Measurements from ENCODE around the gene SULF2. TPM values are rescaled to one million over a fixed set of nuclear protein-coding genes. Genes with fewer than 3 reads are reported as not detected.

SULF2 gene
- total and polyA plus RNA-seq, 4 donors = 8.1 to 25.4 (median 12.0) TPM

GRCh38 chr20:47676912-47677634, 108.2 kb downstream of the SULF2 start:
- no peak overlapping the region for H3K27ac ChIP-seq (ENCODE audit: low read depth in 1 of 2, low read length in 2 of 2)
- no peak for DNase-seq (ENCODE audit: low spot score)
- peaks cover 2 to 12% (median 7%) of the 10 kb centered on the region in 4 donors for H3K4me1 ChIP-seq (ENCODE audit: control insufficient read depth in 4 of 4, insufficient read depth in 4 of 4, low read length in 3 of 4)
- no peak overlapping the region for H3K9ac ChIP-seq (ENCODE audit: low read depth in 1 of 2, low read length in 2 of 2)
- H3K4me3 ChIP-seq (ENCODE audit: low read depth in 1 of 3, low read length in 3 of 3) = no peak overlapping the region
- H3K9me3 ChIP-seq (ENCODE audit: control insufficient read depth in 4 of 4, low read length in 3 of 4) = no peaks in the 10 kb centered on the region
- H3K36me3 ChIP-seq (ENCODE audit: control insufficient read depth in 4 of 4, insufficient read depth in 3 of 4, low read depth in 1 of 4, low read length in 3 of 4) = no peaks in the 10 kb centered on the region
- WGBS = 86% methylated on average over 18 of the region's 18 CpGs
- TF ChIP-seq HNF4G (IDR thresholded peaks at IDR 0.05) (no peak), SP1 (IDR thresholded peaks at IDR 0.05) (no peak), NR2F2 (IDR thresholded peaks at IDR 0.05) (no peak), GABPA (IDR thresholded peaks at IDR 0.05 in 1 of 2, conservative IDR thresholded peaks at IDR 0.05 in 1 of 2) (no peak)
- no peaks in the 10 kb centered on the region for H3K27me3 ChIP-seq (ENCODE audit: control insufficient read depth in 4 of 4, insufficient read depth in 4 of 4, low read length in 3 of 4)

GRCh38 chr20:47676219-47676721, 109.0 kb downstream of the SULF2 start:
- peaks cover 2 to 10% (median 7%) of the 10 kb centered on the region in 4 donors for H3K4me1 ChIP-seq (ENCODE audit: control insufficient read depth in 4 of 4, insufficient read depth in 4 of 4, low read length in 3 of 4)
- TF ChIP-seq RXRA (IDR thresholded peaks at IDR 0.05) (no peak), EGR1 (IDR thresholded peaks at IDR 0.05; ENCODE audit: low read depth in 2 of 2) (no peak)
- H3K27me3 ChIP-seq (ENCODE audit: control insufficient read depth in 4 of 4, insufficient read depth in 4 of 4, low read length in 3 of 4) = no peaks in the 10 kb centered on the region
- 85% methylated on average over 20 of the region's 20 CpGs for WGBS
- peaks cover 0 to 2% (median 0%) of the 10 kb centered on the region in 4 donors for H3K36me3 ChIP-seq (ENCODE audit: control insufficient read depth in 4 of 4, insufficient read depth in 3 of 4, low read depth in 1 of 4, low read length in 3 of 4)
- no peak overlapping the region for H3K27ac ChIP-seq (ENCODE audit: low read depth in 1 of 2, low read length in 2 of 2)
- H3K9me3 ChIP-seq (ENCODE audit: control insufficient read depth in 4 of 4, low read length in 3 of 4) = no peaks in the 10 kb centered on the region
- DNase-seq (ENCODE audit: low spot score) = no peak
- no peak overlapping the region for H3K4me3 ChIP-seq (ENCODE audit: low read depth in 1 of 3, low read length in 3 of 3)
- no peak overlapping the region for H3K9ac ChIP-seq (ENCODE audit: low read depth in 1 of 2, low read length in 2 of 2)

- no peak for TF ChIP-seq JUND (IDR thresholded peaks at IDR 0.05)
- no peak for TF ChIP-seq YY1 (IDR thresholded peaks at IDR 0.05)
- no peaks in the 10 kb centered on the region for H3K9me3 ChIP-seq (ENCODE audit: control insufficient read depth in 4 of 4, low read length in 3 of 4)
- no peak overlapping the region for H3K27ac ChIP-seq (ENCODE audit: low read depth in 1 of 2, low read length in 2 of 2)
- no peak overlapping the region for H3K9ac ChIP-seq (ENCODE audit: low read depth in 1 of 2, low read length in 2 of 2)
- peaks cover 0 to 2% (median 0%) of the 10 kb centered on the region in 4 donors for H3K36me3 ChIP-seq (ENCODE audit: control insufficient read depth in 4 of 4, insufficient read depth in 3 of 4, low read depth in 1 of 4, low read length in 3 of 4)
- H3K4me1 ChIP-seq (ENCODE audit: control insufficient read depth in 4 of 4, insufficient read depth in 4 of 4, low read length in 3 of 4) = peaks cover 2 to 10% (median 5%) of the 10 kb centered on the region in 4 donors
- WGBS = 91% methylated on average over 16 of the region's 16 CpGs
- H3K4me3 ChIP-seq (ENCODE audit: low read depth in 1 of 3, low read length in 3 of 3) = no peak overlapping the region
- no peaks in the 10 kb centered on the region for H3K27me3 ChIP-seq (ENCODE audit: control insufficient read depth in 4 of 4, insufficient read depth in 4 of 4, low read length in 3 of 4)
- no peak for DNase-seq (ENCODE audit: low spot score)
These were observed 109.8 kb downstream of the SULF2 start for GRCh38 chr20:47675190-47676142.

GRCh38 chr20:47674686-47675085, 110.6 kb downstream of the SULF2 start:
- DNase-seq (ENCODE audit: low spot score) = no peak

More at GRCh38 chr20:47674686-47675085, 110.6 kb downstream of the SULF2 start:
- Histone ChIP-seq H3K9me3 (ENCODE audit: control insufficient read depth in 4 of 4, low read length in 3 of 4) (no peaks in the 10 kb centered on the region), H3K36me3 (ENCODE audit: control insufficient read depth in 4 of 4, insufficient read depth in 3 of 4, low read depth in 1 of 4, low read length in 3 of 4) (peaks cover 0 to 2% (median 0%) of the 10 kb centered on the region in 4 donors), H3K9ac (ENCODE audit: low read depth in 1 of 2, low read length in 2 of 2) (no peak overlapping the region), H3K27ac (ENCODE audit: low read depth in 1 of 2, low read length in 2 of 2) (no peak overlapping the region), H3K4me3 (ENCODE audit: low read depth in 1 of 3, low read length in 3 of 3) (no peak overlapping the region), H3K4me1 (ENCODE audit: control insufficient read depth in 4 of 4, insufficient read depth in 4 of 4, low read length in 3 of 4) (peaks cover 2 to 10% (median 5%) of the 10 kb centered on the region in 4 donors), H3K27me3 (ENCODE audit: control insufficient read depth in 4 of 4, insufficient read depth in 4 of 4, low read length in 3 of 4) (no peaks in the 10 kb centered on the region)
- TF ChIP-seq EGR1 (IDR thresholded peaks at IDR 0.05; ENCODE audit: low read depth in 2 of 2) = no peak
- no peak for TF ChIP-seq TAF1 (conservative IDR thresholded peaks at IDR 0.05)
- no peak for TF ChIP-seq NR2F2 (IDR thresholded peaks at IDR 0.05)
- no peak for TF ChIP-seq YY1 (IDR thresholded peaks at IDR 0.05)
- WGBS = 91% methylated on average over 14 of the region's 14 CpGs
